SKM-1 (cell line): ENCODE results near the gene TSKU.
"Not testable (repeated sequence)": the region's sequence is repeated elsewhere in the genome, so short reads cannot be mapped to it uniquely, and the experiment has no call there.

Experiments used
- DNase-seq: peaks from one replicate; lab custom pipeline; 2025; ENCODE audit not compliant: unreplicated experiment; lab: John Stamatoyannopoulos, UW

Gene TSKU

GRCh38 chr11:76787271-76787670, 4.1 kb downstream of the TSKU start:
- no peak for DNase-seq

- DNase-seq = no peak
These were observed 4.9 kb downstream of the TSKU start for GRCh38 chr11:76787911-76788596.

GRCh38 chr11:76788661-76789442, 5.7 kb downstream of the TSKU start:
- no peak for DNase-seq

- no peak for DNase-seq
These were observed 6.2 kb downstream of the TSKU start for GRCh38 chr11:76789443-76789719.

GRCh38 chr11:76790251-76790650, 7.1 kb downstream of the TSKU start:
- no peak for DNase-seq

- not testable (repeated sequence) for DNase-seq
These were observed 8.0 kb downstream of the TSKU start for GRCh38 chr11:76791002-76791770.

- no peak for DNase-seq
These were observed 8.7 kb downstream of the TSKU start for GRCh38 chr11:76791861-76792260.

GRCh38 chr11:76792505-76793264, 9.5 kb downstream of the TSKU start:
- no peak for DNase-seq

GRCh38 chr11:76793391-76794291, 10.5 kb downstream of the TSKU start:
- DNase-seq = no peak

GRCh38 chr11:76794371-76795289, 11.5 kb downstream of the TSKU start:
- no peak for DNase-seq

GRCh38 chr11:76795290-76795935, 12.3 kb downstream of the TSKU start:
- DNase-seq = no peak

- no peak for DNase-seq
These were observed 12.8 kb downstream of the TSKU start for GRCh38 chr11:76795936-76796441.

GRCh38 chr11:76796511-76797198, 13.5 kb downstream of the TSKU start:
- DNase-seq = no peak

- DNase-seq = no peak
These were observed 14.4 kb downstream of the TSKU start for GRCh38 chr11:76797341-76798201.

- DNase-seq = no peak
These were observed 15.0 kb downstream of the TSKU start for GRCh38 chr11:76798202-76798581.

GRCh38 chr11:76798671-76799065, 15.5 kb downstream of the TSKU start:
- no peak for DNase-seq
